Skeletal muscle tissue (tissue), 4 donors: ENCODE results near the gene NFE2L3. TPM values are rescaled to one million over a fixed set of nuclear protein-coding genes. Genes with fewer than 3 reads are reported as not detected.

Experiments used
- H3K27ac ChIP-seq: one replicate; pipeline ENCODE4 v1.7.0; 2013; ENCODE audit warnings: mild to moderate bottlenecking, low read depth, low read length, inconsistent platforms
- H3K27me3 ChIP-seq, 3 donors: one replicate each; pipeline ENCODE4 v1.7.0; 2013; ENCODE audit warnings: low read length in 3 of 3; ENCODE audit not compliant: control insufficient read depth in 3 of 3, insufficient read depth in 3 of 3
- H3K36me3 ChIP-seq, 3 donors: one replicate each; pipeline ENCODE4 v1.7.0; 2013; ENCODE audit warnings: low read length in 3 of 3; ENCODE audit not compliant: control insufficient read depth in 3 of 3, insufficient read depth in 3 of 3
- H3K4me1 ChIP-seq, 3 donors: one replicate each; pipeline ENCODE4 v1.7.0; 2013; ENCODE audit warnings: low read length in 3 of 3, mild to moderate bottlenecking in 3 of 3; ENCODE audit not compliant: control insufficient read depth in 3 of 3, insufficient read depth in 3 of 3
- H3K4me3 ChIP-seq, 3 donors: one replicate each; pipeline ENCODE4 v1.7.0; 2013; ENCODE audit warnings: low read length in 3 of 3
- H3K9ac ChIP-seq, 3 donors: one replicate each; pipeline ENCODE4 v1.7.0; 2013; ENCODE audit warnings: low read length in 3 of 3, mild to moderate bottlenecking in 3 of 3, moderate library complexity in 2 of 3, low read depth in 1 of 3
- H3K9me3 ChIP-seq, 3 donors: one replicate each; pipeline ENCODE4 v1.7.0; 2013; ENCODE audit warnings: low read length in 3 of 3; ENCODE audit not compliant: control insufficient read depth in 3 of 3
- total RNA-seq: library from RNA; depleted of rRNA; stranded (reverse); fragments of >200 nt; gene quantifications from one replicate; pipeline ENCODE4 v1.2.3, GENCODE V29; 2014
- donor health status: Osteomylitis.

Gene NFE2L3
- total RNA-seq, 1 donor from 2014 or later = under 0.01 TPM

- Histone ChIP-seq H3K9me3 (no peaks in the 10 kb centered on the region), H3K9ac (peak overlapping the region; percentile 89 to 96 (median 95)), H3K27ac (peak overlapping the region; percentile 100), H3K4me3 (peak overlapping the region; percentile 75 to 100 (median 88)), H3K27me3 (no peaks in the 10 kb centered on the region), H3K4me1 (peaks cover 10 to 28% (median 15%) of the 10 kb centered on the region in 3 donors), H3K36me3 (peaks cover 5 to 21% (median 14%) of the 10 kb centered on the region in 3 donors)
Observed at GRCh38 chr7:26202019-26202990, 50.3 kb downstream of the NFE2L3 start.

- peak overlapping the region; percentile 100 for H3K27ac ChIP-seq
- no peaks in the 10 kb centered on the region for H3K27me3 ChIP-seq
- peak overlapping the region; percentile 73 to 100 (median 88) for H3K4me3 ChIP-seq
- H3K9ac ChIP-seq = peak overlapping the region; percentile 72 to 95 (median 86)
- H3K36me3 ChIP-seq = peaks cover 7 to 24% (median 16%) of the 10 kb centered on the region in 3 donors
- H3K9me3 ChIP-seq = no peaks in the 10 kb centered on the region
- peaks cover 6 to 23% (median 10%) of the 10 kb centered on the region in 3 donors for H3K4me1 ChIP-seq
Observed at GRCh38 chr7:26203016-26203415, 51.0 kb downstream of the NFE2L3 start.

- Histone ChIP-seq H3K4me3 (no peak overlapping the region), H3K36me3 (peaks cover 19 to 50% (median 43%) of the 10 kb centered on the region in 3 donors), H3K27me3 (no peaks in the 10 kb centered on the region), H3K9me3 (no peaks in the 10 kb centered on the region), H3K9ac (no peak overlapping the region), H3K27ac (no peak overlapping the region), H3K4me1 (peaks cover 2 to 17% (median 3%) of the 10 kb centered on the region in 3 donors)
Observed at GRCh38 chr7:26208040-26208439, 56.0 kb downstream of the NFE2L3 start.

GRCh38 chr7:26212921-26213718 lies 61.1 kb downstream of the NFE2L3 start:
- no peak overlapping the region for H3K27ac ChIP-seq
- no peaks in the 10 kb centered on the region for H3K27me3 ChIP-seq
- no peaks in the 10 kb centered on the region for H3K4me1 ChIP-seq
- H3K9ac ChIP-seq = no peak overlapping the region
- peaks cover 14 to 33% (median 25%) of the 10 kb centered on the region in 3 donors for H3K36me3 ChIP-seq
- H3K9me3 ChIP-seq = no peaks in the 10 kb centered on the region
- H3K4me3 ChIP-seq = no peak overlapping the region

- Histone ChIP-seq H3K36me3 (peaks cover 12 to 31% (median 21%) of the 10 kb centered on the region in 3 donors), H3K27me3 (no peaks in the 10 kb centered on the region), H3K4me1 (no peaks in the 10 kb centered on the region), H3K27ac (no peak overlapping the region), H3K4me3 (no peak overlapping the region), H3K9me3 (no peaks in the 10 kb centered on the region), H3K9ac (no peak overlapping the region)
Observed at GRCh38 chr7:26213807-26214515, 62.0 kb downstream of the NFE2L3 start.

- Histone ChIP-seq H3K27ac (no peak overlapping the region), H3K9ac (no peak overlapping the region), H3K9me3 (no peaks in the 10 kb centered on the region), H3K4me3 (no peak overlapping the region), H3K4me1 (no peaks in the 10 kb centered on the region), H3K36me3 (peaks cover 3 to 15% (median 9%) of the 10 kb centered on the region in 3 donors), H3K27me3 (no peaks in the 10 kb centered on the region)
Observed at GRCh38 chr7:26216049-26216448, 64.1 kb downstream of the NFE2L3 start.

GRCh38 chr7:26224359-26224758 lies 72.4 kb downstream of the NFE2L3 start:
- Histone ChIP-seq H3K36me3 (no peaks in the 10 kb centered on the region), H3K4me3 (no peak overlapping the region), H3K27ac (no peak overlapping the region), H3K27me3 (no peaks in the 10 kb centered on the region), H3K9ac (no peak overlapping the region), H3K4me1 (no peaks in the 10 kb centered on the region), H3K9me3 (no peaks in the 10 kb centered on the region)

- Histone ChIP-seq H3K4me3 (no peak overlapping the region), H3K27me3 (no peaks in the 10 kb centered on the region), H3K36me3 (no peaks in the 10 kb centered on the region), H3K4me1 (no peaks in the 10 kb centered on the region), H3K9ac (no peak overlapping the region), H3K9me3 (no peaks in the 10 kb centered on the region), H3K27ac (no peak overlapping the region)
Observed at GRCh38 chr7:26227987-26228386, 76.0 kb downstream of the NFE2L3 start.

- Histone ChIP-seq H3K4me3 (no peak overlapping the region), H3K9ac (no peak overlapping the region), H3K27me3 (peaks cover 0 to 4% (median 3%) of the 10 kb centered on the region in 3 donors), H3K36me3 (no peaks in the 10 kb centered on the region), H3K27ac (no peak overlapping the region), H3K9me3 (no peaks in the 10 kb centered on the region), H3K4me1 (no peaks in the 10 kb centered on the region)
Observed at GRCh38 chr7:26233902-26234511, 82.0 kb downstream of the NFE2L3 start.
